Activated CD4-positive, alpha-beta T cell treated with anti-CD3 and anti-CD28 coated beads, Interleukin-2, amount 10 ng/mL, durations not matched to agents 24 days and 14 days (primary cell): ENCODE data around the gene PDE1A. TPM values are rescaled to one million over a fixed set of nuclear protein-coding genes. Genes with fewer than 3 reads are reported as not detected.
"Not testable (repeated sequence)": the region's sequence is repeated elsewhere in the genome, so short reads cannot be mapped to it uniquely, and the experiment has no call there.

Experiments used
- DNase-seq: peaks from one replicate; pipeline ENCODE4 v3.0.0; 2022
- H3K27ac Mint-ChIP-seq: one replicate; pipeline ENCODE4 v1.8.0; 2022; ENCODE audit warnings: mild to moderate bottlenecking, mixed read lengths
- H3K27me3 Mint-ChIP-seq: one replicate; pipeline ENCODE4 v1.8.0; 2022; ENCODE audit warnings: mixed read lengths
- H3K36me3 Mint-ChIP-seq: one replicate; pipeline ENCODE4 v1.8.0; 2022; ENCODE audit warnings: low read depth, mild to moderate bottlenecking, mixed read lengths
- H3K4me1 Mint-ChIP-seq: one replicate; pipeline ENCODE4 v1.8.0; 2021; ENCODE audit warnings: mixed read lengths
- H3K4me3 Mint-ChIP-seq: one replicate; pipeline ENCODE4 v1.8.0; 2022; ENCODE audit warnings: mild to moderate bottlenecking, moderate library complexity, mixed read lengths
- H3K9me3 Mint-ChIP-seq: one replicate; pipeline ENCODE4 v1.8.0; 2021; ENCODE audit warnings: mixed read lengths
- intact Hi-C: fragments of 100-400 bp; cut with micrococcal nuclease; formaldehyde crosslinking; loops from one replicate; pipeline ENCODE4 v1.15.1; 2023
- total RNA-seq: library from RNA; stranded (reverse); gene quantifications from 2 replicates; pipeline ENCODE4 v1.2.3, GENCODE V29; 2022

PDE1A gene
- total RNA-seq, 1 donor from 2014 or later, result not detected

GRCh38 chr2:182316950-182317349 lies 109.9 kb downstream of the PDE1A start:
- no peaks in the 10 kb centered on the region for H3K4me1 Mint-ChIP-seq
- no peak overlapping the region for H3K27ac Mint-ChIP-seq
- DNase-seq, result no peak
- no peaks in the 10 kb centered on the region for H3K27me3 Mint-ChIP-seq
- intact Hi-C loops, result no loop called here
- H3K4me3 Mint-ChIP-seq, result no peak overlapping the region
- no peaks in the 10 kb centered on the region for H3K36me3 Mint-ChIP-seq
- H3K9me3 Mint-ChIP-seq, result no peaks in the 10 kb centered on the region

GRCh38 chr2:182302972-182303371 lies 123.9 kb downstream of the PDE1A start:
- intact Hi-C loops, result no loop called here
- no peaks in the 10 kb centered on the region for H3K4me1 Mint-ChIP-seq
- no peak for DNase-seq
- no peak overlapping the region for H3K4me3 Mint-ChIP-seq
- H3K9me3 Mint-ChIP-seq, result no peaks in the 10 kb centered on the region
- no peak overlapping the region for H3K27ac Mint-ChIP-seq
- no peaks in the 10 kb centered on the region for H3K36me3 Mint-ChIP-seq
- H3K27me3 Mint-ChIP-seq, result no peaks in the 10 kb centered on the region

GRCh38 chr2:182302174-182302573 lies 124.7 kb downstream of the PDE1A start:
- H3K4me1 Mint-ChIP-seq, result no peaks in the 10 kb centered on the region
- intact Hi-C loops, result no loop called here
- H3K4me3 Mint-ChIP-seq, result no peak overlapping the region
- H3K27ac Mint-ChIP-seq, result no peak overlapping the region
- no peaks in the 10 kb centered on the region for H3K27me3 Mint-ChIP-seq
- H3K9me3 Mint-ChIP-seq, result no peaks in the 10 kb centered on the region
- H3K36me3 Mint-ChIP-seq, result no peaks in the 10 kb centered on the region
- no peak for DNase-seq

GRCh38 chr2:182301093-182301492 lies 125.7 kb downstream of the PDE1A start:
- H3K4me1 Mint-ChIP-seq, result no peaks in the 10 kb centered on the region
- no peaks in the 10 kb centered on the region for H3K9me3 Mint-ChIP-seq
- no peak overlapping the region for H3K27ac Mint-ChIP-seq

GRCh38 chr2:182300608-182301007 lies 126.2 kb downstream of the PDE1A start:
- H3K36me3 Mint-ChIP-seq, result no peaks in the 10 kb centered on the region
- H3K4me1 Mint-ChIP-seq, result no peaks in the 10 kb centered on the region
- DNase-seq, result no peak
- no peaks in the 10 kb centered on the region for H3K27me3 Mint-ChIP-seq
- H3K4me3 Mint-ChIP-seq, result no peak overlapping the region
- no peaks in the 10 kb centered on the region for H3K9me3 Mint-ChIP-seq
- intact Hi-C loops, result no loop called here
- no peak overlapping the region for H3K27ac Mint-ChIP-seq

More at GRCh38 chr2:182301093-182301492, 125.7 kb downstream of the PDE1A start:
- intact Hi-C loops, result no loop called here
- Mint-ChIP-seq H3K27me3 (no peaks in the 10 kb centered on the region), H3K36me3 (no peaks in the 10 kb centered on the region), H3K4me3 (no peak overlapping the region)
- no peak for DNase-seq

GRCh38 chr2:182299632-182300031 lies 127.2 kb downstream of the PDE1A start:
- no peaks in the 10 kb centered on the region for H3K27me3 Mint-ChIP-seq
- H3K27ac Mint-ChIP-seq, result no peak overlapping the region
- no peaks in the 10 kb centered on the region for H3K36me3 Mint-ChIP-seq
- DNase-seq, result no peak
- no peaks in the 10 kb centered on the region for H3K9me3 Mint-ChIP-seq
- intact Hi-C loops, result no loop called here
- no peaks in the 10 kb centered on the region for H3K4me1 Mint-ChIP-seq
- no peak overlapping the region for H3K4me3 Mint-ChIP-seq

- Mint-ChIP-seq H3K9me3 (no peaks in the 10 kb centered on the region), H3K36me3 (no peaks in the 10 kb centered on the region), H3K27ac (no peak overlapping the region), H3K4me3 (no peak overlapping the region), H3K4me1 (no peaks in the 10 kb centered on the region), H3K27me3 (no peaks in the 10 kb centered on the region)
- DNase-seq, result no peak
- intact Hi-C loops, result no loop called here
Measured at GRCh38 chr2:182298456-182298855, 128.4 kb downstream of the PDE1A start.

- H3K36me3 Mint-ChIP-seq, result no peaks in the 10 kb centered on the region
- intact Hi-C loops, result no loop called here
- H3K4me1 Mint-ChIP-seq, result no peaks in the 10 kb centered on the region
- no peak overlapping the region for H3K4me3 Mint-ChIP-seq
- H3K27me3 Mint-ChIP-seq, result no peaks in the 10 kb centered on the region
- H3K27ac Mint-ChIP-seq, result no peak overlapping the region
- H3K9me3 Mint-ChIP-seq, result no peaks in the 10 kb centered on the region
- no peak for DNase-seq
Measured at GRCh38 chr2:182291296-182291695, 135.5 kb downstream of the PDE1A start.

- intact Hi-C loops, result no loop called here
- Mint-ChIP-seq H3K27ac (no peak overlapping the region), H3K9me3 (no peaks in the 10 kb centered on the region), H3K4me1 (no peaks in the 10 kb centered on the region), H3K27me3 (no peaks in the 10 kb centered on the region), H3K4me3 (no peak overlapping the region), H3K36me3 (no peaks in the 10 kb centered on the region)
- no peak for DNase-seq
Measured at GRCh38 chr2:182283512-182283911, 143.3 kb downstream of the PDE1A start.

GRCh38 chr2:182281276-182281675 lies 145.6 kb downstream of the PDE1A start:
- intact Hi-C loops, result no loop called here
- H3K27me3 Mint-ChIP-seq, result no peaks in the 10 kb centered on the region
- no peak overlapping the region for H3K27ac Mint-ChIP-seq
- no peaks in the 10 kb centered on the region for H3K4me1 Mint-ChIP-seq
- no peak for DNase-seq
- H3K36me3 Mint-ChIP-seq, result no peaks in the 10 kb centered on the region
- peaks cover 3% of the 10 kb centered on the region for H3K9me3 Mint-ChIP-seq
- H3K4me3 Mint-ChIP-seq, result no peak overlapping the region

GRCh38 chr2:182280118-182280517 lies 146.7 kb downstream of the PDE1A start:
- Mint-ChIP-seq H3K9me3 (peaks cover 3% of the 10 kb centered on the region), H3K36me3 (no peaks in the 10 kb centered on the region), H3K4me3 (no peak overlapping the region), H3K27me3 (no peaks in the 10 kb centered on the region), H3K27ac (no peak overlapping the region), H3K4me1 (no peaks in the 10 kb centered on the region)
- intact Hi-C loops, result no loop called here
- no peak for DNase-seq

GRCh38 chr2:182276662-182277061 lies 150.2 kb downstream of the PDE1A start:
- intact Hi-C loops, H3K27me3 Mint-ChIP-seq, H3K4me3 Mint-ChIP-seq, H3K9me3 Mint-ChIP-seq, H3K36me3 Mint-ChIP-seq, H3K27ac Mint-ChIP-seq, H3K4me1 Mint-ChIP-seq, DNase-seq: not testable (repeated sequence)

- no peaks in the 10 kb centered on the region for H3K9me3 Mint-ChIP-seq
- no peak overlapping the region for H3K4me3 Mint-ChIP-seq
- intact Hi-C loops, result no loop called here
- DNase-seq, result no peak
- H3K27me3 Mint-ChIP-seq, result no peaks in the 10 kb centered on the region
- no peaks in the 10 kb centered on the region for H3K36me3 Mint-ChIP-seq
- no peaks in the 10 kb centered on the region for H3K4me1 Mint-ChIP-seq
- no peak overlapping the region for H3K27ac Mint-ChIP-seq
Measured at GRCh38 chr2:182267971-182268370, 158.9 kb downstream of the PDE1A start.

GRCh38 chr2:182266909-182267308 lies 159.9 kb downstream of the PDE1A start:
- no peaks in the 10 kb centered on the region for H3K4me1 Mint-ChIP-seq
- no peaks in the 10 kb centered on the region for H3K9me3 Mint-ChIP-seq
- no peak overlapping the region for H3K27ac Mint-ChIP-seq
- H3K4me3 Mint-ChIP-seq, result no peak overlapping the region
- H3K27me3 Mint-ChIP-seq, result no peaks in the 10 kb centered on the region
- no peaks in the 10 kb centered on the region for H3K36me3 Mint-ChIP-seq
- no peak for DNase-seq
- intact Hi-C loops, result no loop called here

- no peak for DNase-seq
- intact Hi-C loops, result no loop called here
- H3K4me1 Mint-ChIP-seq, result no peaks in the 10 kb centered on the region
Measured at GRCh38 chr2:182265718-182266117, 161.1 kb downstream of the PDE1A start.

More at GRCh38 chr2:182265718-182266117, 161.1 kb downstream of the PDE1A start:
- Mint-ChIP-seq H3K27ac (no peak overlapping the region), H3K9me3 (no peaks in the 10 kb centered on the region), H3K4me3 (no peak overlapping the region), H3K36me3 (no peaks in the 10 kb centered on the region), H3K27me3 (no peaks in the 10 kb centered on the region)
